Small intestine (tissue), 7 donors: ENCODE results near the gene LSAMP. TPM values are rescaled to one million over a fixed set of nuclear protein-coding genes. Genes with fewer than 3 reads are reported as not detected.
"Not testable (repeated sequence)": the region's sequence is repeated elsewhere in the genome, so short reads cannot be mapped to it uniquely, and the experiment has no call there.

Experiments used
- DNase-seq, 2 donors: peaks; one replicate each; pipeline versions ENCODE4 v3.0.0 to v3.0.0-alpha.2; 2013
- FAIRE-seq: peaks from 2 replicates; lab custom pipeline; 2012; peaks lifted over from hg19 to GRCh38; lab: Jason Lieb, UNC
- H3K27ac ChIP-seq, 3 donors: one replicate each; pipeline ENCODE4 v1.5.1; 2013; ENCODE audit warnings: low read length in 2 of 3, mild to moderate bottlenecking in 2 of 3, control low read depth in 1 of 3, inconsistent platforms in 1 of 3, low read depth in 1 of 3, moderate library complexity in 1 of 3
- H3K27me3 ChIP-seq, 3 donors: one replicate each; pipeline ENCODE4 v1.6.1; 2013; ENCODE audit warnings: low read length in 3 of 3, inconsistent platforms in 1 of 3; ENCODE audit not compliant: control insufficient read depth in 3 of 3, insufficient read depth in 3 of 3
- H3K36me3 ChIP-seq, 3 donors: one replicate each; pipeline ENCODE4 v1.6.1; 2013; ENCODE audit warnings: low read length in 3 of 3, inconsistent platforms in 1 of 3, low read depth in 1 of 3, mild to moderate bottlenecking in 1 of 3, moderate library complexity in 1 of 3; ENCODE audit not compliant: control insufficient read depth in 3 of 3, insufficient read depth in 2 of 3
- H3K4me1 ChIP-seq, 3 donors: one replicate each; pipeline ENCODE4 v1.6.1; 2013; ENCODE audit warnings: low read length in 2 of 3, inconsistent platforms in 1 of 3, low read depth in 1 of 3, mild to moderate bottlenecking in 1 of 3, moderate library complexity in 1 of 3; ENCODE audit not compliant: control insufficient read depth in 3 of 3, insufficient read depth in 2 of 3
- H3K4me3 ChIP-seq, 3 donors: one replicate each; pipeline ENCODE4 v1.5.1; 2013; ENCODE audit warnings: low read length in 3 of 3, control low read depth in 1 of 3, inconsistent platforms in 1 of 3, low read depth in 1 of 3, mild to moderate bottlenecking in 1 of 3, moderate library complexity in 1 of 3
- H3K9me3 ChIP-seq, 2 donors: one replicate each; pipeline ENCODE4 v1.6.1; 2013; ENCODE audit warnings: low read depth in 1 of 2, low read length in 1 of 2; ENCODE audit not compliant: control insufficient read depth in 2 of 2, insufficient read depth in 1 of 2
- WGBS, 3 donors: extraction: QIAGEN DNeasy Blood & Tissue Kit; methylation state at CpG; one replicate each; pipeline ENCODE4 v1.1.7; 2013; 5-methylcytosine and 5-hydroxymethylcytosine counted together
- polyA plus RNA-seq, 4 donors: library from polyadenylated mRNA; stranded (reverse) in 3 of 4; unstranded in 1 of 4; fragments of 200-250 nt in 3 of 4; fragments of 120-200 nt in 1 of 4; gene quantifications; one replicate each; pipeline versions ENCODE4 v1.2.1 to v1.2.3, GENCODE V29; 2013
- donor health status: healthy with polysubstance abuse.
- donor health status: control.
- donor health status: control.
- donor health status: Bipolar disorder and iron deficiency.
- donor health status: healthy.

Gene LSAMP
- polyA plus RNA-seq, 4 donors = 0.27 to 2.9 (median 1.8) TPM; not detected in 1

DNA sequence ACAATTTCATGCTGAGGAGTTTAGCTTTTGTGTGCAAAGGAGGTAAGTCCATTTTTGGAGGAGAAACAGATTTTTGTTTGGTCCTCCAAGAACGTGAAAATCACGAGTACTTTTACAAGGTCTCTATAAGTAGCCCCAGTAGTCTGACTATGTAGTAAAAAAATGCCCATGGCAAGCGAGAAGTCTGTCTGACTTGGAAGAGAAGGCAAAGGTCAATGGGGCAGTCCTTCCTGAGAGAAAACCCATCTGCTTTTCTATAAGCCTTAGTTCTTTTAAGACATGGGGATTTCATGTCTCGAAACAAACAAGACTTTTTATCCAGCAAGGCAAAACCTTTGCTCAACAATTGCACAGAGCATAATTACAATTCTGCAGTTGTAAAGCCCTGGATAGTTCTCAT lies 638.8 kb downstream of the LSAMP start:
- peaks cover 0 to 3% (median 0%) of the 10 kb centered on the region in 3 donors for H3K27me3 ChIP-seq
- WGBS, 3 donors = 29 to 59% (median 43%) methylated on average over 4 of the region's 4 CpGs
- no peaks in the 10 kb centered on the region for H3K4me1 ChIP-seq
- no peak for FAIRE-seq
- no peak overlapping the region for H3K4me3 ChIP-seq
- no peak for DNase-seq
- no peaks in the 10 kb centered on the region for H3K9me3 ChIP-seq
- H3K36me3 ChIP-seq = no peaks in the 10 kb centered on the region
- H3K27ac ChIP-seq = no peak overlapping the region

- Histone ChIP-seq H3K36me3 (no peaks in the 10 kb centered on the region), H3K27ac (no peak overlapping the region), H3K27me3 (peaks cover 0 to 3% (median 0%) of the 10 kb centered on the region in 3 donors), H3K4me3 (no peak overlapping the region), H3K4me1 (no peaks in the 10 kb centered on the region), H3K9me3 (no peaks in the 10 kb centered on the region)
- DNase-seq = no peak
- WGBS, 3 donors = 78 to 84% (median 83%) methylated on average over 4 of the region's 4 CpGs
- no peak for FAIRE-seq
These were observed 639.8 kb downstream of the LSAMP start for GRCh38 chr3:115805520-115805919.

DNA sequence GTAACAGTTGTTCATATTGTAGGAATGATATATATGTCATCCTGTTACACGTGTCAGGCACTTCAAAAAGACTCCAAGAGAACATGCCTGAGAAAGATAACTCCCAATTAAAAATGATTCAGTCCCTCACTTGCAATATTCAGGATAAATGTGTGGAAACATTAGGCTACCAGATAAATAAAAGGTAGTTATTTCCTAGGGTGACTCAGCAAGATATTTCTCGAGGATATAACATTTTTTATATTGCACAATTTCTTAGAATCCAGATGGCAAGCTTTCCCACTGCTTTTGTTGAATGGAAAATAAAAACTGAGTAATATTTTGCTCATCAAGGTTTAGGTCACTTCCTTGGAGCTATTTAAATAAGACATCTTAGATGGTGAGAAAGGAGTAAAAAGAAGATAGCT lies 640.6 kb downstream of the LSAMP start:
- peaks cover 0 to 3% (median 0%) of the 10 kb centered on the region in 3 donors for H3K27me3 ChIP-seq
- DNase-seq (no peak), FAIRE-seq (no peak)
- 22 to 39% (median 24%) methylated on average over 2 of the region's 2 CpGs for WGBS, 3 donors
- H3K9me3 ChIP-seq = no peaks in the 10 kb centered on the region
- H3K4me1 ChIP-seq = no peaks in the 10 kb centered on the region
- H3K36me3 ChIP-seq = no peaks in the 10 kb centered on the region
- H3K27ac ChIP-seq = no peak overlapping the region
- no peak overlapping the region for H3K4me3 ChIP-seq

- H3K27me3 ChIP-seq = peaks cover 0 to 3% (median 0%) of the 10 kb centered on the region in 3 donors
- WGBS, 3 donors = 62 to 72% (median 70%) methylated on average over 2 of the region's 2 CpGs
- no peak overlapping the region for H3K27ac ChIP-seq
- H3K4me1 ChIP-seq = no peaks in the 10 kb centered on the region
- no peaks in the 10 kb centered on the region for H3K9me3 ChIP-seq
- H3K36me3 ChIP-seq = no peaks in the 10 kb centered on the region
- DNase-seq = no peak
- no peak for FAIRE-seq
- no peak overlapping the region for H3K4me3 ChIP-seq
These were observed 641.1 kb downstream of the LSAMP start for GRCh38 chr3:115804200-115804599.

DNA sequence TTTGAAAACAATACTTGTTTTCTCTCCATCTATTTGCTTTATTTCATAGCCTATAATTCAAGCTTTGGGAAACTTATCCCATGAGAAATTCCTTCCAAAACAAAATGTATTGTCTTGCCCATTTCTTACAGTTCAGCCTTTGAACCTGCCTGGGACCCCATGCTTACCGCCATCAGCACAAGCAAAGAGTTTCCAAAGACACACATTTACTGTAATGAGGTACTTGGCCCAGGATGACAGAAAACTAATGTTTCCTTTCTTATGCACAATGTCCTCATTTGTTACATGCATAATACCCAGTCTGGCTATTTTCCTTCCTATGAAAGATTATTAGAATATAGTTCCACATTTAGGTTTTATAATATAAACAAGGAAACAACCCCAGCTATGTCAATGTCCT lies 641.6 kb downstream of the LSAMP start:
- peaks cover 0 to 3% (median 0%) of the 10 kb centered on the region in 3 donors for H3K27me3 ChIP-seq
- no peak for FAIRE-seq
- WGBS, 3 donors = 81 to 94% (median 86%) methylated on average over 1 of the region's 1 CpG
- H3K4me1 ChIP-seq = no peaks in the 10 kb centered on the region
- DNase-seq = no peak
- no peak overlapping the region for H3K4me3 ChIP-seq
- H3K9me3 ChIP-seq = no peaks in the 10 kb centered on the region
- H3K36me3 ChIP-seq = no peaks in the 10 kb centered on the region
- H3K27ac ChIP-seq = no peak overlapping the region

DNA sequence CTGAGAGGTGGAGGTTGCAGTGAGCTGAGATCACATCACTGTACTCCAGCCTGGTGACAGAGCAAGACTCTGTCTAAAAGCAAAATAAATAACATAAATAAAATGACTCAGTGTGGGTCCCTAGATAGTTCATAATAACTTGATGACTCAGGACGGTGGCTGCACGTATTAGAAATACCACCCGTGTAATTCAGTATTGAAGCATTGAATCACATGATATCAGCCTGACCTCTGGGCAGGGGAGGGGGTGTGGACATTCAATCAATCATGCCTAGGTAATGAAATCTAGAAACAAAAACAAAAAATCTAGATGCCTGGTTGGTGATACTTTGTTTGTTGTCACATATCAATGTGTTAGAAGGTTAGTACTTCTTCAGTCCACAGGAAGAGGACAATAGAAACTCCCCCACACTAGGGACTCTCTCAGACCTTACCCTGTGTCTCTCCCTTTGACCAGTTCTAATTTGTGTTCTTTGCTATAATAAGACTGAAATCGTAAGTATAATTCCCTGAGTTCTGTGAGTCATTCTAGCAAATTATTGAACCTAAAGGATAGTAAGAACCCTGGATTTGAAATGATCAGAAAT lies 644.7 kb downstream of the LSAMP start:
- no peak for FAIRE-seq
- no peaks in the 10 kb centered on the region for H3K4me1 ChIP-seq
- H3K4me3 ChIP-seq = no peak overlapping the region
- no peak overlapping the region for H3K27ac ChIP-seq
- peaks cover 0 to 3% (median 0%) of the 10 kb centered on the region in 3 donors for H3K27me3 ChIP-seq
- no peak for DNase-seq
- H3K9me3 ChIP-seq = no peaks in the 10 kb centered on the region
- WGBS, 3 donors = 39 to 67% (median 52%) methylated on average over 4 of the region's 4 CpGs
- H3K36me3 ChIP-seq = no peaks in the 10 kb centered on the region

- not testable (repeated sequence) for H3K36me3 ChIP-seq, H3K27ac ChIP-seq, H3K9me3 ChIP-seq, H3K4me1 ChIP-seq, DNase-seq, H3K27me3 ChIP-seq, H3K4me3 ChIP-seq, FAIRE-seq
- WGBS, 3 donors = 79 to 92% (median 88%) methylated on average over 7 of the region's 7 CpGs
These were observed 645.2 kb downstream of the LSAMP start for GRCh38 chr3:115800065-115800464.

DNA sequence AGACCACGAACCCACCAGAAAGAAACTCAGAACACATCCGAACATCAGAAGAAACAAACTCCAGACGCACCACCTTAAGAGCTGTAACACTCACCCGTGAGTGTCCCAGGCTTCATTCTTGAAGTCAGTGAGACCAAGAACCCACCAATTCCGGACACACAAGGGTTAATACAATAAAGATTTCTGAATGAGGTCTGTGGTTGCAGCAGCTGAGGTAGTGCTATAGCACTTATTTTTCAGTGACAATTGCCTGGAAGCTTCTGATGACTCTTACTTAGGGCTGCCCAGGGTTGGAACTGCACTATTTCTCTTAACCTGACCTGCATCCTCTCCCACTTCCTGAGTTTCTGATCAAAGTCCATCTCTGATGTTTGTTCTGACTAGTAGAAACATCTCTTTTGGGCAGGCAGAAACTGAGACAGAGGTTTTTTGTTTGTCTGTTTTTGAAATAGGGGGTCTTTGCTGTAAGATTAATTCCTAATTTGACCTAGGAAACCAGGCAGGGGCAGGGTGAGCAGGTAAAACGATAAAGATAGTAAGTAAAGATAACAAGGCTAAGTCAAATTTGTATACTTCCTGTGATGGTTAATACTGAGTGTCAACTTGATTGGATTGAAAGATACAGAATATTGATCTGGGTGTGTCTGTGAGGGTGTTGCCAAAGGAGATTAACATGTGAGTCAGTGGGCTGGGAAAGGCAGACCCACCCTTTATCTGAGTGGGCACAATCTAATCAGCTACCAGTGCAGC lies 652.9 kb downstream of the LSAMP start:
- H3K9me3 ChIP-seq = no peaks in the 10 kb centered on the region
- peak; percentile 13 to 42 for DNase-seq
- FAIRE-seq = no peak
- no peaks in the 10 kb centered on the region for H3K36me3 ChIP-seq
- no peaks in the 10 kb centered on the region for H3K4me1 ChIP-seq
- no peak overlapping the region for H3K27ac ChIP-seq
- H3K4me3 ChIP-seq = no peak overlapping the region
- H3K27me3 ChIP-seq = no peaks in the 10 kb centered on the region
- WGBS, 3 donors = 54 to 63% (median 55%) methylated on average over 6 of the region's 6 CpGs
